A549 (cell line): Measurements from ENCODE around the gene RNF14. TPM values are rescaled to one million over a fixed set of nuclear protein-coding genes. Genes with fewer than 3 reads are reported as not detected.

Experiments
- ATAC-seq, 2 experiments: fragments of 200-7000 bp in 1 of 2; fragments of >200 bp in 1 of 2; cut with Nextera tagmentation in 1 of 2; cut with Tn5 transposase in 1 of 2; 3 replicates each; pipeline versions ENCODE4 v1.8.0 to v1.9.1; 2018 to 2020; ENCODE audit warnings: mild to moderate bottlenecking in 1 of 2, moderate library complexity in 1 of 2
- CTCF ChIA-PET: fragments of 300-600 bp; sonication (Branson Sonifier 250); formaldehyde crosslinking; extraction: SDS; loops from one replicate; lab custom pipeline; 2021; ENCODE audit warnings: antibody characterized with exemption, inconsistent platforms; lab: Yijun Ruan, JAX
- POLR2A ChIA-PET: fragments of 350-600 bp; formaldehyde crosslinking; extraction: SDS; loops from one replicate; lab custom pipeline; 2021; ENCODE audit warnings: antibody characterized with exemption, inconsistent platforms; lab: Yijun Ruan, JAX
- DNase-seq, 2 experiments: peaks; one replicate each; pipeline versions ENCODE4 v3.0.0 to v3.0.0-alpha.2; 2011 to 2016; ENCODE audit warnings: low read depth in 1 of 2, low spot score in 1 of 2
- FAIRE-seq: peaks from 2 replicates; lab custom pipeline; 2011; peaks lifted over from hg19 to GRCh38; lab: Jason Lieb, UNC
- H3K27ac ChIP-seq, 2 experiments: fragments of >200 bp; sonication (Bioruptor Twin); formaldehyde crosslinking; 3 replicates each; pipeline ENCODE4 v1.5.1; 2016 to 2017
- H3K4me1 ChIP-seq: fragments of >200 bp; sonication (Bioruptor Twin); formaldehyde crosslinking; 3 replicates; pipeline ENCODE4 v1.6.1; 2016
- H3K4me2 ChIP-seq: fragments of >200 bp; sonication (Bioruptor Twin); formaldehyde crosslinking; 3 replicates; pipeline ENCODE4 v1.6.1; 2016
- H3K4me3 ChIP-seq: fragments of >200 bp; sonication (Bioruptor Twin); formaldehyde crosslinking; 3 replicates; pipeline ENCODE4 v1.5.1; 2016
- H3K9me3 ChIP-seq: fragments of >200 bp; sonication (Bioruptor Twin); formaldehyde crosslinking; 3 replicates; pipeline ENCODE4 v1.6.1; 2016
- BCL3 ChIP-seq: fragments of >200 bp; sonication (Bioruptor Twin); formaldehyde crosslinking; IDR thresholded peaks from 3 replicates; pipeline ENCODE4 v1.6.1; 2016
- BHLHE40 ChIP-seq: IDR thresholded peaks from 2 replicates; pipeline ENCODE4 v1.6.1; 2012; ENCODE audit warnings: low read depth, low read length, inconsistent platforms
- CBX2 ChIP-seq: fragments of 200-600 bp; sonication (generic); IDR thresholded peaks from 2 replicates; pipeline ENCODE4 v1.6.1; 2016; ENCODE audit warnings: low read depth, mild to moderate bottlenecking, borderline replicate concordance
- CBX8 ChIP-seq: fragments of 200-600 bp; sonication (generic); IDR thresholded peaks from 2 replicates; pipeline ENCODE4 v1.6.1; 2016
- CTCF ChIP-seq: fragments of >200 bp; sonication (Bioruptor Twin); formaldehyde crosslinking; IDR thresholded peaks from 3 replicates; pipeline ENCODE4 v1.5.1; 2016
- ELK1 ChIP-seq: fragments of 150-350 bp; IDR thresholded peaks from 2 replicates; pipeline ENCODE4 v1.6.1; 2014; ENCODE audit warnings: low read depth, mild to moderate bottlenecking, low read length
- ESRRA ChIP-seq: fragments of 150-350 bp; IDR thresholded peaks from 2 replicates; pipeline ENCODE4 v1.6.1; 2014; ENCODE audit warnings: mild to moderate bottlenecking, low read length, borderline replicate concordance
- FOSB ChIP-seq: fragments of 250-450 bp; sonication (Bioruptor Pico); IDR thresholded peaks from 2 replicates; pipeline ENCODE4 v1.5.0; 2020; ENCODE audit warnings: mild to moderate bottlenecking, moderate library complexity
- FOSL2 ChIP-seq, 2 experiments: fragments of 450-650 bp in 1 of 2; fragments of >200 bp in 1 of 2; sonication (Bioruptor Twin) in 1 of 2; formaldehyde crosslinking; IDR thresholded peaks; 2 replicates each; pipeline versions ENCODE4 v1.5.0 to v1.6.1; 2016 to 2020; ENCODE audit warnings: mild to moderate bottlenecking in 1 of 2, moderate library complexity in 1 of 2
- GATA3 ChIP-seq: IDR thresholded peaks from 2 replicates; pipeline ENCODE4 v1.6.1; 2012; ENCODE audit warnings: borderline replicate concordance
- HES2 ChIP-seq: fragments of >200 bp; sonication (Bioruptor Twin); formaldehyde crosslinking; IDR thresholded peaks from 2 replicates; pipeline ENCODE4 v1.6.1; 2016
- HOXA7 ChIP-seq: fragments of 250-450 bp; sonication (Bioruptor Pico); IDR thresholded peaks from 2 replicates; pipeline ENCODE4 v1.5.0; 2020; ENCODE audit warnings: mild to moderate bottlenecking, moderate library complexity
- HOXB5 ChIP-seq: fragments of 250-450 bp; sonication (Bioruptor Pico); IDR thresholded peaks from 2 replicates; pipeline ENCODE4 v1.5.0; 2020; ENCODE audit warnings: mild to moderate bottlenecking, moderate library complexity
- JUN ChIP-seq, 2 experiments: fragments of >200 bp; sonication (Bioruptor Twin); formaldehyde crosslinking; IDR thresholded peaks; 2 replicates in 1 of 2; 3 replicates in 1 of 2; pipeline ENCODE4 v1.6.1; 2016 to 2017
- PHF8 ChIP-seq: fragments of 200-600 bp; sonication (generic); IDR thresholded peaks from 2 replicates; pipeline ENCODE4 v1.6.1; 2016; ENCODE audit warnings: low read depth, mild to moderate bottlenecking, antibody characterized with exemption, moderate library complexity, borderline replicate concordance
- RAD21 ChIP-seq, 2 experiments: fragments of >200 bp in 1 of 2; sonication (Bioruptor Twin) in 1 of 2; formaldehyde crosslinking in 1 of 2; IDR thresholded peaks in 1 of 2; conservative IDR thresholded peaks in 1 of 2; 2 replicates in 1 of 2; 3 replicates in 1 of 2; pipeline ENCODE4 v1.6.1; 2012 to 2018; ENCODE audit warnings: inconsistent platforms in 1 of 2
- RARB ChIP-seq: fragments of 250-450 bp; sonication (Bioruptor Pico); IDR thresholded peaks from 2 replicates; pipeline ENCODE4 v1.8.0; 2021; ENCODE audit warnings: mild to moderate bottlenecking, moderate library complexity
- RFX5 ChIP-seq: fragments of 450-650 bp; IDR thresholded peaks from 2 replicates; pipeline ENCODE4 v1.7.1; 2014; ENCODE audit warnings: antibody characterized with exemption, mild to moderate bottlenecking, moderate library complexity
- SREBF2 ChIP-seq: fragments of 450-650 bp; IDR thresholded peaks from 2 replicates; pipeline ENCODE4 v1.6.1; 2014; ENCODE audit warnings: mild to moderate bottlenecking, moderate library complexity
- USF2 ChIP-seq: fragments of 450-650 bp; IDR thresholded peaks from 2 replicates; pipeline ENCODE4 v1.6.1; 2014; ENCODE audit warnings: antibody characterized with exemption
- ZC3H11A ChIP-seq: fragments of 450-650 bp; IDR thresholded peaks from 2 replicates; pipeline ENCODE4 v1.6.1; 2014; ENCODE audit warnings: antibody characterized with exemption, mild to moderate bottlenecking
- ZSCAN20 ChIP-seq: fragments of 250-450 bp; sonication (Bioruptor Pico); IDR thresholded peaks from 2 replicates; pipeline ENCODE4 v1.8.0; 2022; ENCODE audit warnings: mild to moderate bottlenecking, moderate library complexity
- WGBS: methylation state at CpG from one replicate; pipeline ENCODE4 v1.1.6; 2017; ENCODE audit errors: missing lambda C conversion rate; 5-methylcytosine and 5-hydroxymethylcytosine counted together
- polyA plus RNA-seq, 4 experiments: library from polyadenylated mRNA; depleted of rRNA in 3 of 4; stranded (reverse); fragments of >200 nt; fragmentation: RNase III in 1 of 4; extraction: RNeasy Plus Mini Kit Qiagen cat#74134 plus additional on column Dnase treatment in 1 of 4; gene quantifications; 2 replicates in 3 of 4; 3 replicates in 1 of 4; pipeline ENCODE4 v1.2.3, GENCODE V29; 2011 to 2017
- TF ChIP-seq, protein P1 (sequence below): fragments of 250-450 bp; sonication (Bioruptor Pico); IDR thresholded peaks from 2 replicates; pipeline ENCODE4 v1.5.0; 2021; ENCODE audit warnings: mild to moderate bottlenecking, moderate library complexity, borderline replicate concordance

The RNF14 gene
- polyA plus RNA-seq, 2 of the 4 experiments (the other 2 are of a cell fraction), result 43.2 to 47.4 TPM

- TF ChIP-seq USF2, result no peak
- TF ChIP-seq CBX2, result no peak
- TF ChIP-seq RARB (CRISPR knock-in tag), result no peak
- no peak for TF ChIP-seq CBX8
- no peak for TF ChIP-seq RAD21 (conservative IDR thresholded peaks at IDR 0.05 in 1 of 2, IDR thresholded peaks at IDR 0.05 in 1 of 2)
- TF ChIP-seq FOSB, result no peak
- no peak for TF ChIP-seq HES2
- no peak for TF ChIP-seq ZC3H11A
- TF ChIP-seq CTCF, result no peak
- TF ChIP-seq ESRRA, result no peak
- TF ChIP-seq ZSCAN20 (CRISPR knock-in tag), result no peak
- TF ChIP-seq ELK1, result no peak
- TF ChIP-seq GATA3, result no peak
- TF ChIP-seq HOXB5 (CRISPR knock-in tag), result no peak
- no peak for TF ChIP-seq HOXA7 (CRISPR knock-in tag)
- no peak for TF ChIP-seq BHLHE40
- peak; percentile 91; the same call in 2 of the 3 replicates for TF ChIP-seq BCL3
Observed at GRCh38 chr5:141923448-141924313, 45.2 kb upstream of the RNF14 start, which contains the start of gene DELE1 (continued).

- no peaks in the 10 kb centered on the region for H3K9me3 ChIP-seq
- H3K27ac ChIP-seq, result no peak overlapping the region
- ATAC-seq, result no peak
- no peak overlapping the region for H3K4me2 ChIP-seq
- CTCF ChIA-PET, result interaction anchor here (1.2 to 1.6 kb wide), 2 partner anchors 10 to 34 kb away, joined by 3 to 6 read pairs; no protein-coding TSS in a partner anchor
- no peak for DNase-seq
- TF ChIP-seq CTCF, result no peak
- no peak for TF ChIP-seq FOSL2 (IDR thresholded peaks at IDR 0.05)
- TF ChIP-seq FOSL2 (CRISPR knock-in tag; IDR thresholded peaks at IDR 0.05), result no peak
- TF ChIP-seq USF2, result no peak
- TF ChIP-seq HOXB5 (CRISPR knock-in tag), result no peak
- TF ChIP-seq SREBF2, result no peak
- TF ChIP-seq, protein P1, sequence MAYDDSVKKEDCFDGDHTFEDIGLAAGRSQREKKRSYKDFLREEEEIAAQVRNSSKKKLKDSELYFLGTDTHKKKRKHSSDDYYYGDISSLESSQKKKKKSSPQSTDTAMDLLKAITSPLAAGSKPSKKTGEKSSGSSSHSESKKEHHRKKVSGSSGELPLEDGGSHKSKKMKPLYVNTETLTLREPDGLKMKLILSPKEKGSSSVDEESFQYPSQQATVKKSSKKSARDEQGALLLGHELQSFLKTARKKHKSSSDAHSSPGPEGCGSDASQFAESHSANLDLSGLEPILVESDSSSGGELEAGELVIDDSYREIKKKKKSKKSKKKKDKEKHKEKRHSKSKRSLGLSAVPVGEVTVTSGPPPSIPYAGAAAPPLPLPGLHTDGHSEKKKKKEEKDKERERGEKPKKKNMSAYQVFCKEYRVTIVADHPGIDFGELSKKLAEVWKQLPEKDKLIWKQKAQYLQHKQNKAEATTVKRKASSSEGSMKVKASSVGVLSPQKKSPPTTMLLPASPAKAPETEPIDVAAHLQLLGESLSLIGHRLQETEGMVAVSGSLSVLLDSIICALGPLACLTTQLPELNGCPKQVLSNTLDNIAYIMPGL (CRISPR knock-in tag), result no peak
- TF ChIP-seq RFX5, result no peak
- no peak for TF ChIP-seq PHF8
- TF ChIP-seq RARB (CRISPR knock-in tag), result no peak
- TF ChIP-seq JUN (IDR thresholded peaks at IDR 0.05), result no peak
- TF ChIP-seq, all 56 proteins: peak for 0
- WGBS, result 89% methylated on average over 2 of the region's 2 CpGs
- Histone ChIP-seq H3K4me3 (no peak overlapping the region), H3K4me1 (peaks cover 12% of the 10 kb centered on the region)
- POLR2A ChIA-PET, result no interaction called here
- no peak for FAIRE-seq
Observed at GRCh38 chr5:141926434-141926833, 42.5 kb upstream of the RNF14 start.
